Stomach (tissue), 4 donors: ENCODE results near the gene FSTL4.

ENCODE experiments used
- EP300 ChIP-seq: sonication (generic); formaldehyde crosslinking; IDR thresholded peaks from one replicate; pipeline ENCODE4 v1.6.1; 2017; ENCODE audit warnings: antibody characterized with exemption
- POLR2A ChIP-seq, 4 donors: fragments of 450-650 bp; IDR thresholded peaks; one replicate each; pipeline ENCODE4 v1.6.1; 2016; ENCODE audit warnings: antibody characterized with exemption in 4 of 4, control low read depth in 2 of 4, mild to moderate bottlenecking in 1 of 4, moderate library complexity in 1 of 4
- POLR2AphosphoS5 ChIP-seq, 3 donors: sonication (generic); formaldehyde crosslinking; IDR thresholded peaks; one replicate each; pipeline ENCODE4 v1.6.1; 2016; ENCODE audit warnings: antibody characterized with exemption in 3 of 3
- TF ChIP-seq, protein P1 (sequence below), 7 experiments: fragments of 450-650 bp in 4 of 7; fragments of 200-600 bp in 3 of 7; sonication (generic) in 3 of 7; IDR thresholded peaks; one replicate each; pipeline ENCODE4 v1.5.1; 2016 to 2019; ENCODE audit warnings: antibody characterized with exemption in 7 of 7, control low read depth in 2 of 7, mild to moderate bottlenecking in 1 of 7

DNA sequence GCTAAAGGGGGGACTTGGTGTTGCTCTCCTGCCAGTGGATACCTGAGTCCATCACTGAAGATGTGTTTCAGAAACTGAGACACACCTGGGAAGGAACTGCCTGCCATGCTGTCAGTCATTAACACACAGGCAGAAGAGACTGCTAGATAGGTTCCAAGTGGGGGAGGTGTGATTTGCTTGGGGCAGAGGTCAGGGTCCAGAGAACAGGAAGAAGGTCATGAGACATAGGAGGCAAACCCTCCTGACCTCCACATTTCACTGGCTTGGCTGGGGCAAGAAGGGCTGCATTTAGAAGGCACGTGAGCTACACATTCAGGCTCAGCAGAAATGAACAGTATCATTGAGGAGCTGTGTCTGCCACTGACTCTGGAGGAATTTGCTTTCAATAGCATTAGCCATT lies 344.7 kb downstream of the FSTL4 start:
- TF ChIP-seq, protein P1, sequence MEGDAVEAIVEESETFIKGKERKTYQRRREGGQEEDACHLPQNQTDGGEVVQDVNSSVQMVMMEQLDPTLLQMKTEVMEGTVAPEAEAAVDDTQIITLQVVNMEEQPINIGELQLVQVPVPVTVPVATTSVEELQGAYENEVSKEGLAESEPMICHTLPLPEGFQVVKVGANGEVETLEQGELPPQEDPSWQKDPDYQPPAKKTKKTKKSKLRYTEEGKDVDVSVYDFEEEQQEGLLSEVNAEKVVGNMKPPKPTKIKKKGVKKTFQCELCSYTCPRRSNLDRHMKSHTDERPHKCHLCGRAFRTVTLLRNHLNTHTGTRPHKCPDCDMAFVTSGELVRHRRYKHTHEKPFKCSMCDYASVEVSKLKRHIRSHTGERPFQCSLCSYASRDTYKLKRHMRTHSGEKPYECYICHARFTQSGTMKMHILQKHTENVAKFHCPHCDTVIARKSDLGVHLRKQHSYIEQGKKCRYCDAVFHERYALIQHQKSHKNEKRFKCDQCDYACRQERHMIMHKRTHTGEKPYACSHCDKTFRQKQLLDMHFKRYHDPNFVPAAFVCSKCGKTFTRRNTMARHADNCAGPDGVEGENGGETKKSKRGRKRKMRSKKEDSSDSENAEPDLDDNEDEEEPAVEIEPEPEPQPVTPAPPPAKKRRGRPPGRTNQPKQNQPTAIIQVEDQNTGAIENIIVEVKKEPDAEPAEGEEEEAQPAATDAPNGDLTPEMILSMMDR (IDR thresholded peaks at IDR 0.05): no peak
- TF ChIP-seq POLR2AphosphoS5 (IDR thresholded peaks at IDR 0.05): no peak
- TF ChIP-seq POLR2A (IDR thresholded peaks at IDR 0.05): no peak
- TF ChIP-seq EP300: no peak
